GM18505 (cell line): ENCODE data around the gene IFNL1.

Experiments used
- ATAC-seq: cut with Tn5 transposase; IDR thresholded peaks from one replicate; pipeline ENCODE4 v1.9.1; 2021; ENCODE audit not compliant: unreplicated experiment
- POLR2A ChIP-seq: IDR thresholded peaks from 4 replicates; pipeline ENCODE4 v1.6.1; 2011; ENCODE audit warnings: borderline replicate concordance; ENCODE audit not compliant: insufficient read depth, insufficient read length; ENCODE audit errors: extremely low read depth

The IFNL1 gene

DNA sequence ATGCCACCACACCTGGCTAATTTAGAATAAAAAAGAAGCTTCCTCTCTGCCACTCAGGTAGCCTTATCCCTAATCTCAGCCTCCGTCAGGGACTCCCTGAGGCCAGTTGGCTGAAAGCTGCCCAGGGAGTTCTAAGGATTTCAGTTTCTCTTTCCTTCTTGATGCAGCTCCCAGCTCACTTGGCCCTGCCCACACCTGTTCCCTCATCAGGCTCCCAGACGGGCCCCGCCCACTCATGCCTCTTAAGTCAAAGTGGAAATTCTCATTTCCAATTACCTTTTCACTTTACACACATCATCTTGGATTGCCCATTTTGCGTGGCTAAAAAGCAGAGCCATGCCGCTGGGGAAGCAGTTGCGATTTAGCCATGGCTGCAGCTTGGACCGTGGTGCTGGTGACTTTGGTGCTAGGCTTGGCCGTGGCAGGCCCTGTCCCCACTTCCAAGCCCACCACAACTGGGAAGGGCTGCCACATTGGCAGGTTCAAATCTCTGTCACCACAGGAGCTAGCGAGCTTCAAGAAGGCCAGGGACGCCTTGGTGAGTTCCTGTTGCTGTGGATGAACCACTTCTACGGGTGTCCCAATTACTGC, at the start of gene IFNL1:
Gene IFNL1 (plus strand): TSS at position 353 of the 591 bp plus-strand sequence. CDS start 15 bp downstream, at position 368.
- ATAC-seq, result no peak
- TF ChIP-seq POLR2A, result no peak

DNA sequence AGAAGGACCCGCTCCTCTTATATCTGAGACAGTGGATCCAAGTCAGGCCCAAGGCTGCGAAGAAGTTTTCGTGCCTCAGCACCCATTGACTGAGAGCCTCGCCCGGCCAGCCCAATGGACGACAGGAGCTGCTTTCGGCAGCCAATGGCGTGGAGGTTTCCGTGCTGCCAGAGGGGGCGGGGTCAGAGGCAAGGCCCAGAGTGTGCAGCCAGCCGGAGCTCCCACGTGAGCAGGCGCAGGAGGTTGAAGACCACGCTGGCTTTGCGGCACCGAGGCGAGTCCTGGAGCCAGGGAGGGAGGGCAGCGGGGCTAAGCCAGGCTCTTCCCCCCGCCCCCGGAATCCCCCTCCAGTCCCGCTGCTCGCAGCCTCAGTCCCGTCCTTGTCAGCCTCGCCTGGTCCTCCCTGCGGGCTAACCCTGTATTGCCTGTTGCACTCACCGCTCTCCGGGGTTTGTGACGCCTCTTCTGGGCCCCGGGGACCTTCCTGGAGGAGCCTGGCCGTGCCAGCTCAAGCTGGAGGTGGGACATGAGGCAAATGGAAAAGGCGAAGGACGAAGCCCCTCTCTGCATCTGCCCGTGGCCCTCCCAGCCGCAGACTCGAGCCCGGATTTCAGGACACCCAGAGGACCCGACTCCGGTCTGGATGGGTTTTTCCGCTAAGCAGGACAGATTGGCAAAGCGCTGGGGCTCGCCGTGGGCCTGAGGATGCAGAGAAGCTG, 49.1 kb upstream of the IFNL1 start:
- no peak for TF ChIP-seq POLR2A
- ATAC-seq, result no peak

DNA sequence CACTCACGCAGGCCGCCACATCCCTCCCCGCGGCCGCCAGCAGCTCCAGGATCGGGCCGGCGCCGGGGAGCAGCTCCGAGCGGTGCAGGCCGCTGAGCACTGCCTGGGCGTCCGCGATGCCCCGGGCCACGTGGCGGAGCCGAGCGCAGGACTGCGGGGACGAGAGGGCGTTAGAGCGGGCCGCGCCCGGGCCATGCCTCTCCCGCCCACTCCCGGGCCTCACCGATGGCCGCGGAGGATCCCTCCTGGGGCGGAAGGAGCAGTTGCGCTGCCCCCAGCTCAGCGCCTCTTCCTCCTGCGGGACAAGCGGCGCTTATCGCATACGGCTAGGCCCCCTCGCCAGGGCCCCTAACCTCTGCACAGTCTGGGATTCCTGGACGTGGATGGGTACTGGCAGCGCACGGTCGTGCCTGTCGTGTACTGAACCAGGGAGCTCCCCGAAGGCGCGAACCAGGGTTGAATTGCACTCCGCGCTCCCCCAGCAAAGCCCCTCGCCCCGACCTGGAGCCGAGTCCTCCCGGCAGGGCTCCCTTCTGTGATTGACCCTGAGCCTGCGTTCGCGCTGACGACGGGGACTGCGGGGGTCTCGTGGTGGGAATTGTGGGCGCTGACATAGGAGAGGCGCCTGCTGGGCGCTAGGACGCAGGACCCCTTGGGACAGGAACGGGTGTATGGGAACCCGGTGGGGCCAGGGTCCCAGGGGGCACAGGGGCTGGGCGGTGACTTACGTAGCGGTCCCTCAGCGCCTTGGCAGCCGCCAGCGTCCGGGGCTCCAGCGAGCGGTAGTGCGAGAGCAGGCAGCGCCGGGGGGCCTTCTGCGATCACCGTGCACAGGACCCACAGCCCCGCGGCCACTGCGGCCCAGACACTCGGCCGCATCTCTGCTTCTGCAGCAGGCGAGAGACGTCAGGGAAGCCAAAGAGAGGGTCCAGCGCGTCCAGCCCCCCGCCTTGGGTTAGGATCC, 48.2 kb upstream of the IFNL1 start:
- TF ChIP-seq POLR2A, result no peak
- ATAC-seq, result no peak

DNA sequence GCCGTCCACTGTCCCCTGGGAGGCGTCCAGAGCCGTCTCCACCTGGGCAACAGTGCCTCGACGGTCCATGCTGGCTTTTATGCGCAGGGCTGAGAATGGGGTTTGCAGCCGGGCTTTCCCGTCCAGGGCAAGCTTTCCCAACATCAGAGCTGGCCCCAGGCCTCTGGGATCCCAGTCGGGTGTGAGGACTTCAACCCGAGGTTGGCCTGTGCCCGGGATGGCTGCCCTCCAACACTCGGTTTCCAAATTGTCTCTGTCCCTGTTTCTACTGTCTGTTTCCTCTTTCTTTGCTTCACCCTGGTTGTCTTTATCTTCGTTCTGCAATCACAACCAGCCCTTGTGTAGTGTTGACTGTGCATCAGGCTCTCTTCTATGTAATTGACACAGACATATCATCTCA, 47.4 kb upstream of the IFNL1 start, which contains the start of gene IFNL4:
Gene IFNL4 (minus strand): TSS at position 51 of the 400 bp plus-strand sequence.
- TF ChIP-seq POLR2A, result no peak
- ATAC-seq, result no peak

DNA sequence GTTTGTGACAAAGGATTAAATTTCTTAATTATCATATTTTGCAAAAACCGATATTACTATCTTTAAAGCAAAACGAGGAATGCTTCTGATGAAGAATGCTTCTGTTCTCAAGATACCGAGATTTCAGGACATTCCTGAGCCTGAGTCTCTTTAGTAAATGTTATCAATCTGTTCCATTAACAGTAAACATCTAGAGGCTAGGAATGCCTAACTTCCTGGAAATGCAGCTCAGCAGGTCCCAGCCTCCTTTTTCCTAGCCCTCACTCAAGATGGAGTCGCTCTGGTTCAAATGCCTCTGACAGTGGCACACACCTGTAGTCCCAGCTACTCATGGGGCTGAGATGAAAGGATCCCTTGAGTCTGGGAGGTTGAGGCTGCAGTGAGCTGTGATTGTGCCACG, 45.1 kb upstream of the IFNL1 start:
- no peak for ATAC-seq
- TF ChIP-seq POLR2A, result no peak

DNA sequence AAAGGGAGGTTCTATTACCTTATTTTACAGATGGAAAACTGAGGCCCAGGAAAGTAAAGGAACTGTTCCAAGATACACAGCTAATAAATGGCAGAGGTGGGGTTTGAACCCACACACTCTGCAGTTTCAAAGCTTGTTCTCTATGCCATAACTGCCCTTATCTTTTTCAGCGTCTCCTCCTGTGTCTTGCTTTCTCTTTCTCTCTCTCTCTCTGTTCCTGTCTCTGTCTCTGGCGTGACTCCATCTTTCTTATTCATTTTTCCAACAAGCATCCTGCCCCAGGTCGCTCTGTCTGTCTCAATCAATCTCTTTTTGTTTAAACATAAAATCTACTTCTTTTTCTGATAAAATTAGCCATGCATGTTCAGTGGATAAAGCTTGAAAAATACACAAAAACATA, 44.4 kb upstream of the IFNL1 start:
- ATAC-seq, result no peak
- TF ChIP-seq POLR2A, result no peak

DNA sequence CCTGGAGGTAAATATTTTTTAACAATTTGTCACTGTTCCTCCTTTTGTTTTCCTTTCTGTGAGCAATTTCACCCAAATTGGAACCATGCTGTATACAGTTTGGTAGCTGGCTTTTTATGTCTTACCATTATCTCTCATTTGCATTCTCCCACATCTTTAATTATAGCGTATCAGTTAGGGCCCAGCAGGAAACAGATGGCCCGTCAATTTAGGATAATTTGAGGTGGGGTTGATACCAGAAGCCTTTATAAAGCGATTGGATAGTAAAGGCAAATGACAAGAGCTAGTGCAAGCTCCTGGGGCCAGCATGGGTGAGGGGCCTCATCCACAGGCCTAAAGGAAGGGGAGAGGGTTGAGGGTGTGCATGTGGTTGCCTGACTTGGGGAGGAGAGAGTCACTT, 43.7 kb upstream of the IFNL1 start:
- ATAC-seq, result no peak
- TF ChIP-seq POLR2A, result no peak

DNA sequence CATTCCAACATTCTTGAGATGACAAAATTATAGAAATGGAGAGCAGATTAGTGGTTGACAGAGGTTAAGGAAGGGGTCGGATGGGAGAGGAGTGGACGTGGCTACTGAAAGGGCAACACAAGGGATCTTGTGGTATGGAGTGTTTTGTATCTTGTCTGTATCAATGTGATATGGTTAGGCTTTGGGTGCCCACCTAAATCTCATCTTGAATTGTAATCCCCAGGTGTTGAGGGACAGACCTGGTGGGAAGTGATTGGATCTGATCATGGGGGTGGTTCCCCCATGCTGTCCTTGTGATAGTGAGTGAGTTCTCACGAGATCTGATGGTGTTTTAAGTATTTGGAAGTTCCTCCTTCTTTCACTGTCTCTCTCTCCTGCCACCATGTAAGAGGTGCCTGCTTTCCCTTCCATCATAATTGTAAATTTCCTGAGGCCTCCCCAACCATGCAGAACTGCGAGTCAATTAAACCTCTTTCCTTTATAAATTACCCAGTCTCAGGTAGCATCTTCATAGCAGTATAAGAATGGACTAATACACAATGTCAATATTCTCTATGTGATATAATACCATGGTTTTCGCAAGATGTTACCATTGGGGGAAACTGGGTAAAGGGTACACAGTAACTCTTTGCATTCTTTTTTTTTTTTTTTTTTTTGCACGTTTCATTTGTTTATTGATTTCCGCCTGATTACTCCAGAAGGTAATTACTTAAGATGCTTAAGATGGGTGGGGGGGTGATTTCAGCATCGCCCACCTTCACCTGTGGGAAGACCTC, 42.6 kb upstream of the IFNL1 start:
- no peak for TF ChIP-seq POLR2A
- ATAC-seq, result no peak

DNA sequence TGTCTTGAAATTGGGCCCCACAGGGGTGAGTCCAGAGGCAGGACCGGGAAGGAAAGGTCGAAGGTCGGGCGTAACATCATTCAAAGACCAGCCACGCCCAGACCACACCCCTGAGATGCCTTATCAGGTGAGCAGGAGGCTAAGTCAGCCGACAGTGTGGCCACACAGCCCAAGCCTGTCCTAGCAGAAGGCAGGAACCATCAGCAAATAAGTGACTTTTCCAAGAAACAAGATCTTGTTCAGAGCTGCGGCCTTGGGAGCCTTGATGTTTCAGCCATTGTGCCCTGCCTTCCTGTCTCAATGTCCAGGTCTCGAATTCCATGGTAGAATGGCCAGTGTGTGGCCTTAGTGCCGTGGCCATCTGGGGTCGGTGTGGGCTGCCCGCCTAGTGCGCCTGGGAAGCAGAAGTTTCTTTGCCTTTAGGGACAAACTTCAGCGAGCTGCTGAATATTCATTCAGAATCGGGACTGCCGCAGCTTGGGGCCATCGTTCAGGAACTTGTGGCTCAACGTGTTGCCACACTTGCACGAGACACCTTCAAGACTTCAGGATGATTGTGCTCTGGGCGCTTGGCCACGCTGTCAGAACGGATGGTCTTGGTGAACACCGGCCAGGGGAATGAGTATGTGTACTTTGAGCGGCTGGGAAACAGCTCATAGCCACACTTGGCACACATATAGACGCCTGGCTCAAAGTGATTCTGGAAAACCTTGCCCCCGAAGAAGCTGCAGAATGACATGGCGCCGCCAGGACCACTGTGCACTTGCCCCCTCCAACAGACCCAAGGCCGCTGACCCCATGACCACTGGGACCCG, 41.5 kb upstream of the IFNL1 start:
- no peak for TF ChIP-seq POLR2A
- no peak for ATAC-seq

DNA sequence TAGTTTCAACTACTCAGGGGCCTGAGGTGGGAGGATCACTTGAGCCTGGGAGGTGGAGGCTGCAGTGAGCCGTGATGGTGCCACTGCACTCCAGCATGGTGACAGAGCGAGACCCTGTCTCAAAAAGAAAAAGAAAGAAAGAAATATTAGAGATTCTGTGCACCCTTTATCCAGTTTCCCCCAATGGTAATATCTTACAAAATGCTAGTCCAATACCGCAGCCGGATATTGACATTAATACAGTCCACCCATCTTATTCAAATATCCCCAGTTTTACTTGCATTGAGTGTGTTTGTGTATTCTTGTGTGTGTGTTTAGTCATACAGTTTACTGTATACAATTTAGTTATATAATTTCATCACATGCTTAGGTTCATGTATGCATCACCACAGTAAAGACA, 39.0 kb upstream of the IFNL1 start:
- no peak for TF ChIP-seq POLR2A

DNA sequence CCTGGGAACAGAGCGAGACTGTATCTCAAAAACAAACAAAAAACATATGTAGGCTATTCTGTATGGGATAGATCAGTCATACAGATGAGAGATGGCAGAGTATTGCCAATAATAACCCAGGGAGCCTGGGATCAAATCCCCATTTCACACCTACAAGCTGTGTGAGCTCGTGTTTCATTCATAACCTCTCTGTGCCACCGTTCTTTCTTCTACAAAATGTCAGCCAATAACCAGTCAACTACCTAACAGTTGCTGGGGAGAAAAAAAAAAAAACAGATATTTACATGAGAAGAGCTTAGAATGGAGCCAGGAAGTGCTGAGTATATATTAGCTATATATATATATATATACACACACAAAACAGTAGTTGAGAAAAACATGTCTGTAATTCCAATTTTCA, 34.5 kb upstream of the IFNL1 start:
- no peak for TF ChIP-seq POLR2A
- no peak for ATAC-seq

More for the DNA sequence above, 39.0 kb upstream of the IFNL1 start:
- no peak for ATAC-seq

DNA sequence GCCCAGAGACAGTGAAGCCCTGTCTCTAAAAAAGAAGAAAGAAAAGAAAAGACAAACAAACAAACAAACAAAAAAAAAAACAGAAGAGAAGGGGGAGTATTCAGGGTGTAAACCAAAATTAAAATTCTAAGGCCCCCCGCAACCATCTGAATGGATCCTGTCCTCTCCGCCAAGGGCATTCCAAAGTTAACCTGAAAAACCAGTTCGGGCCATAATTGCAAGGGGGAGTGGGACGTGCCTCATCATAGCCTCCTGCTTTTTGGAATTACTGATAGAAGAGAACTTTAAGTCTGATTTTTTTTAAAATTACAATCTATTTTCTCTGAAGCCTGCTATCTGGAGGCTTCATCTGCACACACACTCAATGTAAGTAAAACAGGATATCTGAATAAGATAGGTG, 33.7 kb upstream of the IFNL1 start:
- ATAC-seq, result no peak
- TF ChIP-seq POLR2A, result no peak
